MCF 10A (cell line): Measurements from ENCODE around the gene ESAM. TPM values are rescaled to one million over a fixed set of nuclear protein-coding genes. Genes with fewer than 3 reads are reported as not detected.

Experiments
- BruUV-seq: library from RNA; stranded (reverse); fragments of 400-500 nt; replicated peaks from 2 replicates; lab custom pipeline; 2021; lab: Mats Ljungman, UMichigan
- CTCF ChIA-PET: fragments of 300-600 bp; sonication (Branson Sonifier 250); formaldehyde crosslinking; extraction: SDS; loops from one replicate; lab custom pipeline; 2021; ENCODE audit warnings: antibody characterized with exemption, inconsistent platforms; lab: Yijun Ruan, JAX
- POLR2A ChIA-PET: fragments of 300-600, 350-650 bp; sonication (Branson Sonifier 250); formaldehyde crosslinking; extraction: SDS; loops from one replicate; lab custom pipeline; 2020; ENCODE audit warnings: antibody characterized with exemption, inconsistent platforms; lab: Yijun Ruan, JAX
- DNase-seq: peaks from one replicate; pipeline ENCODE4 v3.0.0-alpha.2; 2018; ENCODE audit not compliant: unreplicated experiment
- H3K27ac Mint-ChIP-seq: one replicate; pipeline ENCODE4 v1.8.0; 2022; ENCODE audit warnings: mild to moderate bottlenecking, low read depth, mixed read lengths; ENCODE audit not compliant: unreplicated experiment
- H3K27me3 Mint-ChIP-seq: one replicate; pipeline ENCODE4 v1.8.0; 2022; ENCODE audit warnings: mixed read lengths; ENCODE audit not compliant: insufficient read depth, unreplicated experiment
- H3K36me3 Mint-ChIP-seq: one replicate; pipeline ENCODE4 v1.8.0; 2022; ENCODE audit warnings: mild to moderate bottlenecking, moderate library complexity, mixed read lengths; ENCODE audit not compliant: insufficient read depth, unreplicated experiment
- H3K4me1 Mint-ChIP-seq: one replicate; pipeline ENCODE4 v1.8.0; 2022; ENCODE audit warnings: mixed read lengths; ENCODE audit not compliant: insufficient read depth, unreplicated experiment
- H3K4me3 Mint-ChIP-seq: one replicate; pipeline ENCODE4 v1.8.0; 2022; ENCODE audit warnings: mild to moderate bottlenecking, moderate library complexity, mixed read lengths; ENCODE audit not compliant: unreplicated experiment
- H3K9me3 Mint-ChIP-seq: one replicate; pipeline ENCODE4 v1.8.0; 2022; ENCODE audit warnings: mixed read lengths; ENCODE audit not compliant: unreplicated experiment
- intact Hi-C: fragments of 100-400 bp; cut with micrococcal nuclease; formaldehyde crosslinking; loops from 2 replicates; pipeline ENCODE4 v1.14.1; 2022
- total RNA-seq: library from RNA; stranded (reverse); gene quantifications from 2 replicates; pipeline ENCODE4 v1.2.3, GENCODE V29; 2022
- TF ChIP-seq, protein P1 (sequence below): fragments of 200-600 bp; IDR thresholded peaks from one replicate; pipeline ENCODE4 v1.8.0; 2022; ENCODE audit warnings: antibody characterized with exemption, mild to moderate bottlenecking; ENCODE audit not compliant: unreplicated experiment

ESAM gene
- total RNA-seq, 1 experiment from 2014 or later = 0.19 TPM

DNA sequence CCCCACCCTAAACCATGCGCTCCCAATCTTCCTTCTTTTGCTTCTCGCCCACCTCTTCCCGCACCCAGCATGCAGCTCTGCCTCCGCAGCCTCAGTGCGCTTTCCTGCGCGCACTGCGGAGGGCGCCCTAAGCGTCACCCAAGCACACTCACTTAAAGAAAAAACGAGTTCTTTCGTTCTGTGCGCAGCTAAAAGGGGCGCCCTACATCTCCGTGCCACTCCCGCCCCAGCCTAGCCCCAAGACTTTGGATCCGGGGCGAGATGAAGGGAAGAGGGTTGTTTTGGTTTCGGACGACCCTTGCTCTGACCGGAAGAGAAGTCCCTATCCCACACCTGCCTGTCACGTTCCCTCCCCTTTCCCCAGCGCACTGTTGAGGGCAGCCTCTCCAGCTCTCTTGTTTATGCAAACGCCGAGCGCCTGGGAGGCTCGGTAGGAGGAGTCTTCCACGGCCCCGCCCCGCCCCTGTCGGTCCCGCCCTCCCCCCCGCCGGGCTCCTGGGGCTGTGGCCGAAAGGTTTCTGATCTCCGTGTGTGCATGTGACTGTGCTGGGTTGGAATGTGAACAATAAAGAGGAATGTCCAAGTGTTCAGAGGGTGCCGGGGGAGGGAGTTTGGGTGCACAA, 15.4 kb downstream of the ESAM start:
- TF ChIP-seq, protein P1, sequence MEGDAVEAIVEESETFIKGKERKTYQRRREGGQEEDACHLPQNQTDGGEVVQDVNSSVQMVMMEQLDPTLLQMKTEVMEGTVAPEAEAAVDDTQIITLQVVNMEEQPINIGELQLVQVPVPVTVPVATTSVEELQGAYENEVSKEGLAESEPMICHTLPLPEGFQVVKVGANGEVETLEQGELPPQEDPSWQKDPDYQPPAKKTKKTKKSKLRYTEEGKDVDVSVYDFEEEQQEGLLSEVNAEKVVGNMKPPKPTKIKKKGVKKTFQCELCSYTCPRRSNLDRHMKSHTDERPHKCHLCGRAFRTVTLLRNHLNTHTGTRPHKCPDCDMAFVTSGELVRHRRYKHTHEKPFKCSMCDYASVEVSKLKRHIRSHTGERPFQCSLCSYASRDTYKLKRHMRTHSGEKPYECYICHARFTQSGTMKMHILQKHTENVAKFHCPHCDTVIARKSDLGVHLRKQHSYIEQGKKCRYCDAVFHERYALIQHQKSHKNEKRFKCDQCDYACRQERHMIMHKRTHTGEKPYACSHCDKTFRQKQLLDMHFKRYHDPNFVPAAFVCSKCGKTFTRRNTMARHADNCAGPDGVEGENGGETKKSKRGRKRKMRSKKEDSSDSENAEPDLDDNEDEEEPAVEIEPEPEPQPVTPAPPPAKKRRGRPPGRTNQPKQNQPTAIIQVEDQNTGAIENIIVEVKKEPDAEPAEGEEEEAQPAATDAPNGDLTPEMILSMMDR = peak; percentile 50
- Mint-ChIP-seq H3K36me3 (no peaks in the 10 kb centered on the region), H3K9me3 (no peaks in the 10 kb centered on the region), H3K4me1 (peaks cover 6% of the 10 kb centered on the region), H3K27ac (peak overlapping the region; percentile 37), H3K4me3 (peak overlapping the region; percentile 83), H3K27me3 (no peaks in the 10 kb centered on the region)
- DNase-seq = peak; percentile 90
- ChIA-PET POLR2A (interaction anchor here (0.5 to 1.3 kb wide), 8 partner anchors 9 to 76 kb away, joined by 3 to 6 read pairs (median 4); partner anchors contain the start of genes MSANTD2, SIAE and SPA17), CTCF (interaction anchor here (0.7 to 6.6 kb wide), 15 partner anchors 10 to 1007 kb away, joined by 3 to 72 read pairs (median 5); partner anchors contain the start of genes ESAM, SIAE and SPA17)
- intact Hi-C loops = loop anchor here (5.0 to 10.0 kb wide), 2 partner anchors 48 to 74 kb away; partner anchors contain the start of genes SIAE and SPA17
- BruUV-seq = no TSS peak

DNA sequence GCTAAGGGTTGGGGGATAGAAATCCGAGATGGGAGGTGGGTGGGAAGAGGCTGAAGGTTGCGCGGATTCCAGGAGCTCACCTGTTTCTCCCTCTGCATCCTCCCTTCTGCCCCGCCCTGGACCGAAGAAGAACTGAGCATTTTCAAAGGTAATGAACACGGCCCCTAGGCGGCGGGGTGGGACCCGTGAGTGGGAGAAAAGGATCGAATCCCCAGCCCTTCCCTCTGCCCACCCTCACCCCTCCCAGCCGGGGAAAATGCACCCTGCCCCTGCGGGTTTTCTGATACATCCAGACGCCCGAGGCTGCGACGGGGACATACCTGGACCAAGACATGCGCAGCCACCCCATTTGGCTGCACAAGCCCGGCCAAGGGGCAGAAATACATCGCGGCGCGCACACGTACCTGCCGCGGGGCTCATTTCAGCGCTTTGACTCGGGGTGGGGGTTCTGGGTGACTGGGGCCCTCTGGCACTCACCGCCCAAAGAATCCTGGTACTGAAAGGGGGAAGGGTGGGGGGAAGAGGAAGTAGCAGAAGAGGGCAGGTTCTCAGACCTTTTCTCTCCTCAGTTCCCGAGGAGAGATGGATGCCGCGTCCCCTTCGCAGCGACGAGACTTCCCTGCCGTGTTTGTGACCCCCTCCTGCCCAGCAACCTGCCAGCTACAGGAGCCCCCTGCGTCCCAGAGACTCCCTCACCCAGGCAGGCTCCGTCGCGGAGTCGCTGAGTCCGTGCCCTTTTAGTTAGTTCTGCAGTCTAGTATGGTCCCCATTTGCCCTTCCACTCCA, 16.1 kb downstream of the ESAM start:
- Mint-ChIP-seq H3K4me3 (peak overlapping the region; percentile 83), H3K27ac (no peak overlapping the region), H3K9me3 (no peaks in the 10 kb centered on the region), H3K4me1 (peaks cover 6% of the 10 kb centered on the region), H3K36me3 (no peaks in the 10 kb centered on the region), H3K27me3 (no peaks in the 10 kb centered on the region)
- no TSS peak for BruUV-seq
- intact Hi-C loops = loop anchor here (5.0 to 10.0 kb wide), 2 partner anchors 49 to 74 kb away; partner anchors contain the start of genes SIAE and SPA17
- ChIA-PET CTCF (interaction anchor here (0.6 to 6.6 kb wide), 13 partner anchors 16 to 1007 kb away, joined by 3 to 72 read pairs (median 6); partner anchors contain the start of genes ESAM, SIAE and SPA17), POLR2A (interaction anchor here (0.5 to 1.3 kb wide), 8 partner anchors 10 to 89 kb away, joined by 3 to 6 read pairs (median 4); partner anchors contain the start of genes MSANTD2, SIAE and SPA17)
- DNase-seq = no peak
- TF ChIP-seq, protein P1 = no peak

DNA sequence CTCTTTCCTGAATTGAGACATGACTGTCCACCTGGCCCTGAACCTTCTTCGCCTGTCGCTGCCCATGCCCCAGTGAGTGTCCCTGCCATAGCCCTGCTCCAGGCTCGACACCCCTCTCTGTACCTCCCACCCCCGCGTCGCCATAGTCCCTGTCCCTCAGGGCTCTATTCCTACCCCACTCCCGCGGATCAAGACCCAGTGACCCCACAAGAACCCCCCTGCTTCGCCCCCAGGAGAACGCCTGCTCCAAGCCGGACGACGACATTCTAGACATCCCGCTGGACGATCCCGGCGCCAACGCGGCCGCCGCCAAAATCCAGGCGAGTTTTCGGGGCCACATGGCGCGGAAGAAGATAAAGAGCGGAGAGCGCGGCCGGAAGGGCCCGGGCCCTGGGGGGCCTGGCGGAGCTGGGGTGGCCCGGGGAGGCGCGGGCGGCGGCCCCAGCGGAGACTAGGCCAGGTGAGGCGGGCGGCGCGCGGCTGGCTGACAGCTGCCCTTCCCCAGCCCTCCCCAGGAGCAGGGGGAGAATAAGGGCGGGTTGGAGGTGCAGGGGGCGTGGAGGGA, 16.7 kb downstream of the ESAM start:
- Mint-ChIP-seq H3K27ac (no peak overlapping the region), H3K4me3 (peak overlapping the region; percentile 83), H3K27me3 (no peaks in the 10 kb centered on the region), H3K9me3 (no peaks in the 10 kb centered on the region), H3K36me3 (no peaks in the 10 kb centered on the region), H3K4me1 (peaks cover 6% of the 10 kb centered on the region)
- CTCF ChIA-PET = interaction anchor here (1.1 to 6.6 kb wide), 7 partner anchors 17 to 83 kb away, joined by 3 to 72 read pairs (median 6); partner anchors contain the start of genes ESAM, SIAE and SPA17
- no peak for DNase-seq
- no TSS peak for BruUV-seq
- TF ChIP-seq, protein P1 = no peak
- POLR2A ChIA-PET = interaction anchor here (0.6 kb wide), 1 partner anchor 88 kb away, joined by 4 read pairs; no protein-coding TSS in a partner anchor
- intact Hi-C loops = loop anchor here (5.0 to 10.0 kb wide), 2 partner anchors 49 to 73 kb away; partner anchors contain the start of genes SIAE and SPA17
